GM19043 (cell line): ENCODE measurements around the gene PHF19.

Experiments
- ATAC-seq: cut with Tn5 transposase; IDR thresholded peaks from one replicate; pipeline ENCODE4 v1.9.1; 2021; ENCODE audit warnings: low read depth; ENCODE audit not compliant: unreplicated experiment

PHF19 gene

GRCh38 chr9:120820095-120820494, 56.9 kb downstream of the PHF19 start:
- no peak for ATAC-seq

GRCh38 chr9:120818595-120818994, 58.4 kb downstream of the PHF19 start:
- ATAC-seq: no peak

DNA sequence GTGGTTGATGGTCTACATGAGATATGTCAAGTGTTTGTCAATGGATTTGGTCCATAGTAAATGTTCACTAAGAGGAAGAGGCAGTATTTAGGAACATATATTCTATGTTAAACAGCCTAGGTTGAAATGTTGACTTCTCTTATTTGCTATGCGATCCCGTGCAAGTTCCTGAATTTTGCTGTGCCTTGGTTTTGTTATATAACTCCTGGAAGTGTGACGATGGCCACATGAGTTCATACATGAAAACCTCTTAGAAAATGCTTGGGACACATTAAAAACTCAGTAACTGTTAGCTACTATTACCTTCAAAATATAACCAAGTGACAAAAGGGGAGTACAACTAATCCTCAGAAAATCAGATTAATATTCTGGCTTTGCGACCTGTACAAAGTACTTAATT, 61.9 kb downstream of the PHF19 start:
- ATAC-seq: no peak

- no peak for ATAC-seq
Measured at GRCh38 chr9:120808931-120809330, 68.1 kb downstream of the PHF19 start.

- no peak for ATAC-seq
Measured at GRCh38 chr9:120807607-120808379, 69.2 kb downstream of the PHF19 start.
